Measurements from ENCODE around the gene GPD2. TPM values are rescaled to one million over a fixed set of nuclear protein-coding genes. Genes with fewer than 3 reads are reported as not detected.

The GPD2 gene
- total RNA-seq, 1 experiment from 2014 or later = 32.2 TPM

DNA sequence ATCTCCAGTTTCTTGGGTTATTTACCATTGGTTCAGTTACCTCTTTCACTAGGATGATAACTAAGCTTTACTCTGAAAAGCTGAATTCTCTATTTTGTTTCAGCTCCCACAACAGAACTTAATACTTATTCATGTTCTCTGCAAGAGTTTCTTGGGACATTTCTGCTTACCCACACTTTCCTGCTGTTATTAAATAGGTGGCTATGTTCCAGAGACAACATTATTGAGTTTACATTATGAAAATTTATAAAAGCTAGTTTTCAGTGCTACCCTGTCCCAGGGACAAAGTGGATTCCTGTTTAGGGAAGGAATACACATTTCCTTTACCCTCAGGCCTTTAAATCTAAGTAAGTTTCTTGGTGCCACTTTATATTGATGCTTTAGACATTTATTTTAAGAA, 7.0 kb upstream of the GPD2 start:
- no peak for ATAC-seq
- no peak for DNase-seq (ENCODE audit: low spot score)
- no peaks in the 10 kb centered on the region for H3K27me3 Mint-ChIP-seq (ENCODE audit: low read depth)
- ChIA-PET CTCF (no interaction called here), POLR2A (no interaction called here)
- H3K4me1 Mint-ChIP-seq = peaks cover 26% of the 10 kb centered on the region
- no peaks in the 10 kb centered on the region for H3K36me3 Mint-ChIP-seq
- no peaks in the 10 kb centered on the region for H3K9me3 Mint-ChIP-seq
- no peak for TF ChIP-seq ZNF396 (CRISPR knock-in tag; IDR thresholded peaks at IDR 0.05; ENCODE audit: borderline replicate concordance)
- no peak for TF ChIP-seq SMAD4 (CRISPR knock-in tag; IDR thresholded peaks at IDR 0.05)
- TF ChIP-seq ESRRA (CRISPR knock-in tag; IDR thresholded peaks at IDR 0.05; ENCODE audit: borderline replicate concordance) = no peak
- TF ChIP-seq, protein P1, sequence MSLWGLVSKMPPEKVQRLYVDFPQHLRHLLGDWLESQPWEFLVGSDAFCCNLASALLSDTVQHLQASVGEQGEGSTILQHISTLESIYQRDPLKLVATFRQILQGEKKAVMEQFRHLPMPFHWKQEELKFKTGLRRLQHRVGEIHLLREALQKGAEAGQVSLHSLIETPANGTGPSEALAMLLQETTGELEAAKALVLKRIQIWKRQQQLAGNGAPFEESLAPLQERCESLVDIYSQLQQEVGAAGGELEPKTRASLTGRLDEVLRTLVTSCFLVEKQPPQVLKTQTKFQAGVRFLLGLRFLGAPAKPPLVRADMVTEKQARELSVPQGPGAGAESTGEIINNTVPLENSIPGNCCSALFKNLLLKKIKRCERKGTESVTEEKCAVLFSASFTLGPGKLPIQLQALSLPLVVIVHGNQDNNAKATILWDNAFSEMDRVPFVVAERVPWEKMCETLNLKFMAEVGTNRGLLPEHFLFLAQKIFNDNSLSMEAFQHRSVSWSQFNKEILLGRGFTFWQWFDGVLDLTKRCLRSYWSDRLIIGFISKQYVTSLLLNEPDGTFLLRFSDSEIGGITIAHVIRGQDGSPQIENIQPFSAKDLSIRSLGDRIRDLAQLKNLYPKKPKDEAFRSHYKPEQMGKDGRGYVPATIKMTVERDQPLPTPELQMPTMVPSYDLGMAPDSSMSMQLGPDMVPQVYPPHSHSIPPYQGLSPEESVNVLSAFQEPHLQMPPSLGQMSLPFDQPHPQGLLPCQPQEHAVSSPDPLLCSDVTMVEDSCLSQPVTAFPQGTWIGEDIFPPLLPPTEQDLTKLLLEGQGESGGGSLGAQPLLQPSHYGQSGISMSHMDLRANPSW (CRISPR knock-in tag; conservative IDR thresholded peaks at IDR 0.05; ENCODE audit: low read depth) = no peak
- no peak for TF ChIP-seq HMGA2 (CRISPR knock-in tag; IDR thresholded peaks at IDR 0.05)
- TF ChIP-seq, protein P2, sequence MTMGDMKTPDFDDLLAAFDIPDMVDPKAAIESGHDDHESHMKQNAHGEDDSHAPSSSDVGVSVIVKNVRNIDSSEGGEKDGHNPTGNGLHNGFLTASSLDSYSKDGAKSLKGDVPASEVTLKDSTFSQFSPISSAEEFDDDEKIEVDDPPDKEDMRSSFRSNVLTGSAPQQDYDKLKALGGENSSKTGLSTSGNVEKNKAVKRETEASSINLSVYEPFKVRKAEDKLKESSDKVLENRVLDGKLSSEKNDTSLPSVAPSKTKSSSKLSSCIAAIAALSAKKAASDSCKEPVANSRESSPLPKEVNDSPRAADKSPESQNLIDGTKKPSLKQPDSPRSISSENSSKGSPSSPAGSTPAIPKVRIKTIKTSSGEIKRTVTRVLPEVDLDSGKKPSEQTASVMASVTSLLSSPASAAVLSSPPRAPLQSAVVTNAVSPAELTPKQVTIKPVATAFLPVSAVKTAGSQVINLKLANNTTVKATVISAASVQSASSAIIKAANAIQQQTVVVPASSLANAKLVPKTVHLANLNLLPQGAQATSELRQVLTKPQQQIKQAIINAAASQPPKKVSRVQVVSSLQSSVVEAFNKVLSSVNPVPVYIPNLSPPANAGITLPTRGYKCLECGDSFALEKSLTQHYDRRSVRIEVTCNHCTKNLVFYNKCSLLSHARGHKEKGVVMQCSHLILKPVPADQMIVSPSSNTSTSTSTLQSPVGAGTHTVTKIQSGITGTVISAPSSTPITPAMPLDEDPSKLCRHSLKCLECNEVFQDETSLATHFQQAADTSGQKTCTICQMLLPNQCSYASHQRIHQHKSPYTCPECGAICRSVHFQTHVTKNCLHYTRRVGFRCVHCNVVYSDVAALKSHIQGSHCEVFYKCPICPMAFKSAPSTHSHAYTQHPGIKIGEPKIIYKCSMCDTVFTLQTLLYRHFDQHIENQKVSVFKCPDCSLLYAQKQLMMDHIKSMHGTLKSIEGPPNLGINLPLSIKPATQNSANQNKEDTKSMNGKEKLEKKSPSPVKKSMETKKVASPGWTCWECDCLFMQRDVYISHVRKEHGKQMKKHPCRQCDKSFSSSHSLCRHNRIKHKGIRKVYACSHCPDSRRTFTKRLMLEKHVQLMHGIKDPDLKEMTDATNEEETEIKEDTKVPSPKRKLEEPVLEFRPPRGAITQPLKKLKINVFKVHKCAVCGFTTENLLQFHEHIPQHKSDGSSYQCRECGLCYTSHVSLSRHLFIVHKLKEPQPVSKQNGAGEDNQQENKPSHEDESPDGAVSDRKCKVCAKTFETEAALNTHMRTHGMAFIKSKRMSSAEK (CRISPR knock-in tag; IDR thresholded peaks at IDR 0.05; ENCODE audit: borderline replicate concordance) = no peak
- no peak for TF ChIP-seq RELA (CRISPR knock-in tag; IDR thresholded peaks at IDR 0.05; ENCODE audit: borderline replicate concordance)
- no peak for TF ChIP-seq ATF1 (CRISPR knock-in tag; IDR thresholded peaks at IDR 0.05)
- TF ChIP-seq, protein P3, sequence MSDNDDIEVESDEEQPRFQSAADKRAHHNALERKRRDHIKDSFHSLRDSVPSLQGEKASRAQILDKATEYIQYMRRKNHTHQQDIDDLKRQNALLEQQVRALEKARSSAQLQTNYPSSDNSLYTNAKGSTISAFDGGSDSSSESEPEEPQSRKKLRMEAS (CRISPR knock-in tag; IDR thresholded peaks at IDR 0.05) = no peak
- TF ChIP-seq, protein P4, sequence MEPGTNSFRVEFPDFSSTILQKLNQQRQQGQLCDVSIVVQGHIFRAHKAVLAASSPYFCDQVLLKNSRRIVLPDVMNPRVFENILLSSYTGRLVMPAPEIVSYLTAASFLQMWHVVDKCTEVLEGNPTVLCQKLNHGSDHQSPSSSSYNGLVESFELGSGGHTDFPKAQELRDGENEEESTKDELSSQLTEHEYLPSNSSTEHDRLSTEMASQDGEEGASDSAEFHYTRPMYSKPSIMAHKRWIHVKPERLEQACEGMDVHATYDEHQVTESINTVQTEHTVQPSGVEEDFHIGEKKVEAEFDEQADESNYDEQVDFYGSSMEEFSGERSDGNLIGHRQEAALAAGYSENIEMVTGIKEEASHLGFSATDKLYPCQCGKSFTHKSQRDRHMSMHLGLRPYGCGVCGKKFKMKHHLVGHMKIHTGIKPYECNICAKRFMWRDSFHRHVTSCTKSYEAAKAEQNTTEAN (CRISPR knock-in tag; IDR thresholded peaks at IDR 0.05) = no peak
- TF ChIP-seq, protein P5, sequence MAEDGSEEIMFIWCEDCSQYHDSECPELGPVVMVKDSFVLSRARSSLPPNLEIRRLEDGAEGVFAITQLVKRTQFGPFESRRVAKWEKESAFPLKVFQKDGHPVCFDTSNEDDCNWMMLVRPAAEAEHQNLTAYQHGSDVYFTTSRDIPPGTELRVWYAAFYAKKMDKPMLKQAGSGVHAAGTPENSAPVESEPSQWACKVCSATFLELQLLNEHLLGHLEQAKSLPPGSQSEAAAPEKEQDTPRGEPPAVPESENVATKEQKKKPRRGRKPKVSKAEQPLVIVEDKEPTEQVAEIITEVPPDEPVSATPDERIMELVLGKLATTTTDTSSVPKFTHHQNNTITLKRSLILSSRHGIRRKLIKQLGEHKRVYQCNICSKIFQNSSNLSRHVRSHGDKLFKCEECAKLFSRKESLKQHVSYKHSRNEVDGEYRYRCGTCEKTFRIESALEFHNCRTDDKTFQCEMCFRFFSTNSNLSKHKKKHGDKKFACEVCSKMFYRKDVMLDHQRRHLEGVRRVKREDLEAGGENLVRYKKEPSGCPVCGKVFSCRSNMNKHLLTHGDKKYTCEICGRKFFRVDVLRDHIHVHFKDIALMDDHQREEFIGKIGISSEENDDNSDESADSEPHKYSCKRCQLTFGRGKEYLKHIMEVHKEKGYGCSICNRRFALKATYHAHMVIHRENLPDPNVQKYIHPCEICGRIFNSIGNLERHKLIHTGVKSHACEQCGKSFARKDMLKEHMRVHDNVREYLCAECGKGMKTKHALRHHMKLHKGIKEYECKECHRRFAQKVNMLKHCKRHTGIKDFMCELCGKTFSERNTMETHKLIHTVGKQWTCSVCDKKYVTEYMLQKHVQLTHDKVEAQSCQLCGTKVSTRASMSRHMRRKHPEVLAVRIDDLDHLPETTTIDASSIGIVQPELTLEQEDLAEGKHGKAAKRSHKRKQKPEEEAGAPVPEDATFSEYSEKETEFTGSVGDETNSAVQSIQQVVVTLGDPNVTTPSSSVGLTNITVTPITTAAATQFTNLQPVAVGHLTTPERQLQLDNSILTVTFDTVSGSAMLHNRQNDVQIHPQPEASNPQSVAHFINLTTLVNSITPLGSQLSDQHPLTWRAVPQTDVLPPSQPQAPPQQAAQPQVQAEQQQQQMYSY (CRISPR knock-in tag; IDR thresholded peaks at IDR 0.05) = no peak
- no peak for TF ChIP-seq PRRX2 (CRISPR knock-in tag; IDR thresholded peaks at IDR 0.05)
- TF ChIP-seq, protein P6, sequence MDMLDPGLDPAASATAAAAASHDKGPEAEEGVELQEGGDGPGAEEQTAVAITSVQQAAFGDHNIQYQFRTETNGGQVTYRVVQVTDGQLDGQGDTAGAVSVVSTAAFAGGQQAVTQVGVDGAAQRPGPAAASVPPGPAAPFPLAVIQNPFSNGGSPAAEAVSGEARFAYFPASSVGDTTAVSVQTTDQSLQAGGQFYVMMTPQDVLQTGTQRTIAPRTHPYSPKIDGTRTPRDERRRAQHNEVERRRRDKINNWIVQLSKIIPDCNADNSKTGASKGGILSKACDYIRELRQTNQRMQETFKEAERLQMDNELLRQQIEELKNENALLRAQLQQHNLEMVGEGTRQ (CRISPR knock-in tag; IDR thresholded peaks at IDR 0.05) = no peak
- no peak for TF ChIP-seq ELF4 (CRISPR knock-in tag; IDR thresholded peaks at IDR 0.05; ENCODE audit: low read depth)
- TF ChIP-seq RORB (CRISPR knock-in tag; IDR thresholded peaks at IDR 0.05) = no peak
- TF ChIP-seq ZNF423 (CRISPR knock-in tag; IDR thresholded peaks at IDR 0.05) = no peak
- no peak overlapping the region for H3K4me3 Mint-ChIP-seq
- H3K27ac Mint-ChIP-seq = no peak overlapping the region
